HCEC 1CT (cell line): ENCODE measurements around the gene KAZALD1.
A peak's percentile ranks its signal among the peaks of the same experiment; 100 is the strongest.
"Not testable (repeated sequence)": the region's sequence is repeated elsewhere in the genome, so short reads cannot be mapped to it uniquely, and the experiment has no call there.

Experiments used
- DNase-seq: peaks from one replicate; pipeline ENCODE4 v3.0.0-alpha.2; 2017

The KAZALD1 gene

GRCh38 chr10:101031128-101031795 is 30.5 kb upstream of the KAZALD1 start, which contains the start of the genes PDZD7 and SFXN3:
Gene PDZD7, minus strand, starts transcription at chr10:101031129. Its CDS starts 910 bp downstream, at chr10:101030219.
Gene SFXN3, plus strand, starts transcription at chr10:101031234. Its CDS starts 3,461 bp downstream, at chr10:101034695.
- peak; percentile 91 for DNase-seq

GRCh38 chr10:101031796-101032636 is 29.8 kb upstream of the KAZALD1 start:
- DNase-seq = peak; percentile 55

GRCh38 chr10:101032637-101033224 is 29.1 kb upstream of the KAZALD1 start:
- DNase-seq = peak; percentile 88

- DNase-seq = no peak
These were observed 28.5 kb upstream of the KAZALD1 start for GRCh38 chr10:101033276-101033675.

- not testable (repeated sequence) for DNase-seq
These were observed 27.4 kb upstream of the KAZALD1 start for GRCh38 chr10:101034404-101034803.

GRCh38 chr10:101035314-101035713 is 26.5 kb upstream of the KAZALD1 start:
- no peak for DNase-seq

- DNase-seq = no peak
These were observed 25.7 kb upstream of the KAZALD1 start for GRCh38 chr10:101035916-101036702.

- no peak for DNase-seq
These were observed 25.1 kb upstream of the KAZALD1 start for GRCh38 chr10:101036726-101037125.

GRCh38 chr10:101038484-101038883 is 23.3 kb upstream of the KAZALD1 start:
- no peak for DNase-seq

- DNase-seq = no peak
These were observed 21.7 kb upstream of the KAZALD1 start for GRCh38 chr10:101040061-101040460.

- DNase-seq = no peak
These were observed 20.9 kb upstream of the KAZALD1 start for GRCh38 chr10:101040851-101041250.

- DNase-seq = peak; percentile 82
These were observed 20.5 kb upstream of the KAZALD1 start for GRCh38 chr10:101041252-101041761.

- DNase-seq = no peak
These were observed 19.7 kb upstream of the KAZALD1 start for GRCh38 chr10:101042118-101042517.

GRCh38 chr10:101042667-101043362 is 19.0 kb upstream of the KAZALD1 start:
- peak; percentile 98 for DNase-seq

GRCh38 chr10:101043363-101043707 is 18.5 kb upstream of the KAZALD1 start:
- DNase-seq = no peak

- no peak for DNase-seq
These were observed 17.7 kb upstream of the KAZALD1 start for GRCh38 chr10:101044117-101044516.

GRCh38 chr10:101046332-101047238 is 15.2 kb upstream of the KAZALD1 start:
- DNase-seq = no peak

- DNase-seq = no peak
These were observed 14.5 kb upstream of the KAZALD1 start for GRCh38 chr10:101047268-101047667.

GRCh38 chr10:101047961-101048892 is 13.6 kb upstream of the KAZALD1 start:
- no peak for DNase-seq
